GM18861 (cell line): ENCODE data around the gene CD2.

ENCODE experiments used
- ATAC-seq: cut with Tn5 transposase; IDR thresholded peaks from one replicate; pipeline ENCODE4 v1.9.1; 2021; ENCODE audit not compliant: unreplicated experiment

Gene CD2

GRCh38 chr1:116760487-116760886 is 6.3 kb downstream of the CD2 start:
- no peak for ATAC-seq

- no peak for ATAC-seq
Observed at GRCh38 chr1:116760996-116761665, 6.9 kb downstream of the CD2 start.

DNA sequence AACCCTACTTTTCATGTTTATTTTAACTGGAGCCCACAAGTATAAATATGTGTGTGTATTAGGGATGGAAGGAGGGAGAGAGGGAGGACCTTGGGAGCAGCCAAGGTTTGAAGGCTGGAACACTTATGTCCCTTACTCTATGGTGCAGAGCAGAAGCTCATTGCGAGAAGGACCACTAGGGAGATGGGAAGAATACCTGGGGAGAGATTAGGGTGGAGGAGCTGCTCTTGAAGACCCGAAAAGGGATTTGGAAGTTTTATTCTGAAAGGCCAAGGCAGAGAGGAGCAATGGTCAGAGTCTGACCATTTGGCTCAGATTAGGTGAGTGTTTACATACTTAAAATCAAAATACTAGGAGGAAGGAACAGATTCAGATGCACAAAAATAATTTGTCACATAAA is 8.1 kb downstream of the CD2 start:
- ATAC-seq, result no peak

DNA sequence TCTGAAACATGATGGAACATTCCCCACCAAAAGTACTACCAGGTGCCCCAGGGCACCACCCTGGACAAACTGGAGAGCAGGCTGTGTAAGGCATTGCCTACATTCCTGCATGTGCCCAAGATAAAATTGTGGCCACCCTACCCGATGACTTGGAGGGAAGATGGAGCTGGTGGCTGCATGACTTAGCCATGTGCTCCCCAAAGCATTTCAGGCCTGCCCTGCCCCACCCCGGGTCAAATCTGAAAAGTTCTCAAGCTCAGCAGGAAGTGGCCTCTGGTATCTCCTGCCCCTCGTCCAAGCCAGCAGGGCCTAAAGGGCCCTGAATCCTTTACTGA is 8.5 kb downstream of the CD2 start:
- ATAC-seq, result no peak

DNA sequence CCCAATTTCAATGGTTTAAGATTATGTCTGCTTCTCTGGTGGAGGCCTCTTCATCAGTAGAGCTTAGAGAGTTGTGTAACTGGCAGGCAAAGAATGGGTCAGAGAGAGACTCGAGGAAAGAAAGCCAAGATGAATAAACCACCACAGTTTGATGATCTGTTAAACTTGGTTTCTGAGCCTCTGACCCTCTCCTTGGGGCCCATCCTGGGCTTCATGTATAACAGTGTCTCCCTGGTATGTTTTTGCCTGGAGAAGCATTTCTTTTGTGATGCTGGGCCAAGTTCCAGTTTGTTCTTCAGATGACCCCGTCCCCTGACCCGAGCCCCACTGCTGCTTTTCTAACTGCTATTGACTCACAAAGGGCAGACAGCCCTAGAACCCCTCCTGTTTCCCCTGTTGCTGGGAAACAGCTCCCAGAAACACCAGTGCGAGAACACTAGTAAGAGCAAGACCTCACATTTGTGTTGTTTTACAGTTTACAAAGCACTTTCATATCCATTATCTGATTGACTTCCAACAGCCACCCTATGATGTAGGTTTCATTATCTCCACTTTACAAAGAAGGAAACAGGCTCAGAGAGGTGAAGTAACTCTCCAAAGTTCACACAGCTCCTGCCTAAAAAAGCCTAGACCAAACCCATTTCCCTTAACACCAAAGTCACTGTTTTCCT is 9.0 kb downstream of the CD2 start:
- no peak for ATAC-seq

GRCh38 chr1:116763787-116764465 is 9.7 kb downstream of the CD2 start:
- no peak for ATAC-seq

DNA sequence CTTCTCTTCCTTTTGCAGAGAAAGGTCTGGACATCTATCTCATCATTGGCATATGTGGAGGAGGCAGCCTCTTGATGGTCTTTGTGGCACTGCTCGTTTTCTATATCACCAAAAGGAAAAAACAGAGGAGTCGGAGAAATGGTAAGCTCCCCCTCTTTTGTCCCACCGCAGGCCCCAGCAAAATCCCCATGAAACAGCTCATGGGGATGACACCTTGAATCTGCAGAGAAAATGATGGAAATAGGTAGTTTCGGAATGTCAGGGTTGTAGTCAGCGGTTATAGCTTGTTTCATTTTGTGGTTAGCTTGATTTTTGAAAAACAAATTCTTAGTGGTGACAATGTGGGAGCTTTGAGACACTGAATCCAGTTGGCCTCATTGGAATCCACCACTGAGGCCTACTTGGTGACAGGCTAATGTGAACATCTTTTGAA is 10.3 kb downstream of the CD2 start:
- ATAC-seq, result no peak

DNA sequence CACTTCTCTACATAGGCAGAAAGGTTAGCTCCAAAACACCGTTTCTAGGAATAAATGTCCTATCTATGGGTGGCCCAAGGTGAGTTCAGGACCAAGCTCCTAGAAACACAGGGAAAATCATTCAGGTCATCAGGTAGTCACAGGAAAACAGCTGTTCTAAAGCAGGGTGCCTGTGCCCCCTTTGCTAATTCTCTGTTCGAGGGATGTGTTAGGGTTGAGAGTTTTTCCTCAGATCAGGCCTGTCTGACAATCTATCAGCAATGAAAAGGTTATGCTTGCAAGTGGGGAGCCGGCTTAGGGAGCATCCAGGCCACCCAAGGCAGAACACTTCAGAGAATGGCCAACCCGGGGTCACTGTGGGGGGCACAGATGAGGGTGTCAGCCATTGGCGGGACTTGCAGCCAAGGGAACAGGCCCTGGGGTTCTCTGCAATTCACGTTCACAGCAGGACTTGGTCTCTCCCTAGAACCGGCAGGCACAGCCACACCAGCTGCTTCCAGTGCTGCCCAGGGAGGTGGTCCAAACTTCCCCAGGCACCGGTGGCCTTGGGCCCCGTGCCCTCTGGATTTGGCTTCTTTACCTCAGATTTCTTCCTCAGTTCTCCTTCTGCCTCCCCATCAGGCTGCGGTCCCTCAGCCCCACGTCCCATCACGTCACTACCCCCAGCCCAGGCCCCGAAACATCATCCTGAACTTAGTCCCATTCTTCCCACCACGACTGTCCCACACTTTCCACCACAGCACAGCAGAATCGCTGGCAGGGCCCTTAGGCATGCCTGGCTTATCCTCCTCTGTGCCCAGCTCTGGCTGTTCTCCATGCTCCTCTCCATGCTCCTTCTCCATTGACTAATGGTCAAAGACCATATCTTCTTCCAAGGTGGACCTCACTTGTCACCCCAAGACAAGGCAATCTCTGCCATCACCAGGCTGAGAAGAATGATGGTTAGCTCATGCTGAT is 11.0 kb downstream of the CD2 start:
- no peak for ATAC-seq

DNA sequence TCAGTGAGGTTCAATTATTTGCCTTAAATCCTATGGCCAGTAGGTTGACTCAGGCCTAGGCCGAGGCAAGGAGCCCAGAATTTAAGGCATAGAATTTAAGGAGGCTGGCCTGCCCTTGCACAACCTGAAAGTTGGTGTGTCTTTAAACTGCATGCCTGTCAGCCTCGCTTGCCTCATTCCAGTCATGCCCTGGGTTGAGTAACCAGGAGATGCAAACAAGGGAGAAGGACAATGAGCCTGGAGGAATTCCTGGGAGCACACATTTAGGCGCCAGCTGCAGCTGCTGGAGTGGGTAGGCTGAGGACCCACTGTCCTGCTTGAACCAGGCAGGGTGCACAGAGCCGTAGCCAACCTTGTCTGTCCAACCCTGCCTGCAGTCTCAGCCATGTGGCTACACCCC is 11.7 kb downstream of the CD2 start:
- no peak for ATAC-seq

DNA sequence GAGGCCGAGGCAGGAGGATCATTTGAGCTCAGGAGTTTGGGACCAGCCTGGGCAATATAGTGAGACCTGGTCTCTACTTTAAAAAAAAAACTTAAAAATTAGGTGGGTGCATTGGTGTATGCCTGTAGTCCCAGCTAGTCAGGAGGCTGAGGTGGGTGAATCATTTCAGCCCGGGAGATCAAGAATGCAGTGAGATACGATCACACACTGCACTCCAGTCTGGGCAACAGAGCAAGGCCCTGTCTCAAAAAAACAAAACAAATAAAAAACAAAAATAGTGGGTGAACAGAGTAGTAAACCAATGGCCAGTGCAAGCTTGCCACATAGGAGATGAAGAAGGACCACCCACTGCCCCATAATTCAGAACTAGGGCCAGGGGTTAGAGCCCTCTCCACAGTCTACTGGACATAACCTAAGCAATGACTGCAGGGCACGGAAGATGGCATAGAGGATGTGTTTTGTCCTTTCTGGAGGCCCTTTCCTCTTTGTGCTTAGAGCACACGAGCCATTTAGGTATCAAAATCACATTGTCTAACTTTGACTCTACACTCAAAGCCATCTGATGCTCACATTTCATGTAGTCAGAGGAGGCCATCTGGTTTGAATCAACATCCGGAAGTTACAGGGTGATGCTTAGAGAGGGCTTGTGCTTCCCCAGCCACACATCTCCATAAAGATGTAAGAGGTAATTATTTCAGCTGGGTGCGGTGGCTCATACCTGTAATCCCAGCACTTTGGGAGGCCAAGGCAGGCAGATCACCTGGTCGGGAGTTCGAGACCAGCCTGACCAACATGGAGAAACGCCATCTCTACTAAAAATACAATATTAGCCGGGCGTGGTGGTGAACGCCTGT is 12.6 kb downstream of the CD2 start:
- no peak for ATAC-seq

DNA sequence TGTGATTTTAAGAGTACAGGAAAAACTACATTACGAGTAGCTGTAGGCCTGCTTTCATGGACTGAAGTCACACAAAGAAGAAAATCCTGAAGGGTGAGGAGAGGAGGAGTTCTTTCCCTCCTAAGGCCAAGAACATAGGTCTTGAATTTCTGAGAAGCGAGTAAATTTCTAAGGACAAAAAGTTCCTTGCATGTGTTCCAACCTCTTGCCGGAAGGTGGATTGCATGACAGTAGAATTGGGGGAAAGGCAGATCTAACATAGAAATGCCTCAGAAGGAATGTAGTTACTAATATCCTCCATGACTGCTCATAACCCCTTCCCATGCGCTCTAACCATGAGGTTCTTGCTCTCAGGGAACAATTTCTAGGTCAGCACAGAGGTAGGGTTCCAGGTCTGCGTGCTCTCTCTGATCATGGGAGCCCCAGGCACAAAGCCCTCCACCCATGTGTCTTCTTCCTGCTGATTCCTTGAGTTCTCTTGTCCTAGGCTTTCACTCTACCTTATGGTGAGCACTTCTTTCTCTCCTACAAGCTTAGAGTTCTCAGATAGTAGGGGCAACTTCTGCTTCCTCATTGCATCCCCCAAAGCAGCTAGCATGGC is 13.7 kb downstream of the CD2 start:
- ATAC-seq, result no peak

- no peak for ATAC-seq
Observed at GRCh38 chr1:116768416-116769103, 14.3 kb downstream of the CD2 start.

DNA sequence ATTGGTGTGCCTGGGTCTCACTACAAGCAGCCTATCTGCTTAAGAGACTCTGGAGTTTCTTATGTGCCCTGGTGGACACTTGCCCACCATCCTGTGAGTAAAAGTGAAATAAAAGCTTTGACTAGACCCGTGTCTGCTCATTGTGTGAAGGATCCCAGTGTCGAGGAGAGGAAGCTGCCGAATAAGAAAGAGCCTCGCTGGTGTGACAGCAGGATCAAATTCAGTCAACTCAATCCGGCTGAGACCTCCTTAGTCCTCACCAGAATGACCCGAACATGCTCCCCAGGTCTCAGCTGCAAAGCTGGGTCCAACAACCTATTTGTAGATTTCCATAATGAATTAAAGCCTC is 14.8 kb downstream of the CD2 start:
- no peak for ATAC-seq

DNA sequence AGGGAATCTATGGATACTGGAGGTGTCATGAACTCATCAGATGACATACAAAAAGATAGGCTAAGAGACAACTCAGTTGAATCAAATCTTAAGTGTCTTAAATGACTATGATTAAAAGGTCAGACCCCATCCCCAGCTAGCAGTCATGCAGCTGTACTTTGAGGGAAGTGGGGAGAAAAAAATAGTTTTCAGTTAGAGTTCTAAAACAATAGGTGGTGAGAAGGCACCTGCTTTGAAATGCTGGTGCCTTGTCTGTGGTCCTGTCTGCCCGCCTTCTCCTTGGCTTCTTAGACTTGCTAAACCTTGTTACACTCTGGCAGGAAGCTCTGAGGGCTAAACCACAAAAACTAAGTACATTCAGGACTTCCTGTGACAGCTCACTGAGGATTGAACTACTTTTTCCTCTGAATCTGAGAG is 15.3 kb downstream of the CD2 start:
- peak; percentile 86 for ATAC-seq

DNA sequence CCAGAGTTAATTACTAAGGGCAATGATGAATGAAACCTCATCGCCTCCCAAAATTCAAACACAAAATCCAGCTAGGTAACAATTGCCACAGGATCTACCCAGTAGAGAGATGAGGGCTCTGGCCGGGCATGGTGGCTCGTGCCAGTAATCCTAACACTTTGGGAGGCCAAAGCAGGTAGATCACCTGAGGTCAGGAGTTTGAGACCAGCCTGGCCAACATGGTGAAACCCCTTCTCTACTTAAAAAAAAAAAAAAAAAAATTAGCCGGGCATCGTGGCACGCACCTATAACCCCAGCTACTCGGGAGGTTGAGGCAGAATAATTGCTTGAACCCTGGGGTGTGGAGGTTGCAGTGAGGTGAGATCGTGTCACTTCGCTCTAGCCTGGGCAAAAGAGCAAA is 15.8 kb downstream of the CD2 start:
- ATAC-seq, result no peak

GRCh38 chr1:116770625-116771024 is 16.4 kb downstream of the CD2 start:
- no peak for ATAC-seq

DNA sequence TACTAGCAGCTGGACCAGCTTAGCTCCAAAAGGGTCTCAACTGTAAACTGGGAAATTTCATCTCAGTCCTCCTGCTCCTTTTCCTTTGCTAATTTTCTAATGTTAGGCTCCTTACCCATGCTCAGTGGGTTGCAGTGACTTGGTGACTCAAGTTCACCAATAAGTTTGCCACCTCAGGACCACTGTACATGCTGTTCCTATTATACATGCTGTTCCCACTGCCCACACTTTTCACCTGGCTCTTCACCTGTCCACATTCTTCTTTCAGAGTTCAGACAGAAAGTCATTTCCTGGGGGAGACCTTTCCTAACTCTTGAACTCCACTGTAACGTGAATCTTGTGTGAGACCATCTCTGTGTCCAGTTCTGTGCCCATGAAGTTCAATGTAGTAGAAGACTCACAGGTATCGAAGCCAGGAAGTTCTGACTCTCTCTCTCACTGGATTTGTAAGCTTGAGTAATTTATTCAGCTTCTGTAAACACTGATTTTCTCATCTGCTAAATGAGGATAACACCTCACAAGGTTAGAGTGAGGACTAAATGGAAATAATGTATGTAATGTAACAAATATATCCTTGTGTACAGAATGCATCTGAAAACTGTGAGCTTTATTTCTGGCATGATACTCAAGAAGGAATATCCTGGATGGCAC is 17.9 kb downstream of the CD2 start:
- no peak for ATAC-seq

- no peak for ATAC-seq
Observed at GRCh38 chr1:116772648-116773045, 18.4 kb downstream of the CD2 start.
